DLD1 (cell line): ENCODE results near the gene VTA1.
"Not testable (repeated sequence)": the region's sequence is repeated elsewhere in the genome, so short reads cannot be mapped to it uniquely, and the experiment has no call there.

Source experiments
- in situ Hi-C: cut with HindIII; loops from 2 replicates; pipeline ENCODE4 v1.10.0; 2017; ENCODE audit warnings: low sequenced_read_pairs

The VTA1 gene

DNA sequence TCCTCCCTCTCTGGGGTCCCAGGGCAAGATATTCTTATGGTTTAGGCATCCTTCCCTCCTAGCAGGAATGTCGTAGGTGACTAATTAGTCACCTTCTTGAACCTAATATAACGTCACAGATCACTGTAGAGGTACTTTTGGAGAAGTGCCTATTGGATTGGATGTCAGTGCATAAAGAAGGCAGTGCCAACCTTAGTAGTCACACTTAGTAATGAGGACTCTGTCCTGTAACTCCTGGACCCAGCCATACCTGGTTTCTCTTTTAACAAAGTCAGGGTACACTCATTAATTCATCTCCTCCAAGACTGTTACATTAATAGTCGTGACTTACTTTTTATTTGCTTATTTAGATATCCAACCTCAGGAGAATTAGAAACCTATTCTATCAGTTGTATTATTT lies 20.0 kb downstream of the VTA1 start:
- in situ Hi-C loops, result loop anchor here (25.0 kb wide), 1 partner anchor 220 kb away; no protein-coding TSS in a partner anchor

DNA sequence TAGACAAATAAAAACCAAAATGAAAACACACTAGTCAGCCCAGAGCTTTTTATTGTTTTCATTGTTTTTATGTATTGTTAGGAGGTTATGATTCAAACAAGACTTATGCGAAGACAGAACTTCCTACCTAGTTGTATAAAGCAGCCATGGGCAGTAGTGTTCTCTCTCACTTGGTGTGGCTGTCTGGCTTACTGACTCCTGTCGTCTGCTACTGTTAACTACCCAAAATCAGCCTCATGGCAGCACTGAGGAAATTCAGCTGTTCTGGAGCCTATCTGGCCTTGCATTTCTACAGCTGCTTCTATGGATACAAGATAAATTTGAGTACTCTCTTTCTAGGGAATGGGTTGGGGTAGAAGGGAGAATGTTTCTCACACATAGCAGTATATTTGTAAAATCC lies 20.4 kb downstream of the VTA1 start:
- in situ Hi-C loops, result loop anchor here (25.0 kb wide), 1 partner anchor 220 kb away; no protein-coding TSS in a partner anchor

DNA sequence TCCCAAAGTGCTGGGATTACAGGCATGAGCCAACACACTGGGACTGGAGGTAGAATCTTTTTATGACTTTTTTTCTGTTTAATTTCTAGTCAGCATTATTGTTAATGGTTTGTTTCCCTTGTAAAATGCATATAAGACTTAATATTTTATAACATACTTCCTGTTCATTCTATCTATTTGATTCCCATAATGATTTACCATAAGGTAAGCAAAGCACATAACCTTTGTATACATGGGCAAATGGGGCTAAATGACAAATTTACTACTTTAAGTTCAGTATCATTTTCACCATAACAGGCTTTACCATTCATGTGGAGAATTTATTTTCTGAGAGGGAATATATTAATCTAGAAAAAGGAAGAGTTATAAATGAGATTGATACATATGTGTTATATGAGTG lies 24.3 kb downstream of the VTA1 start:
- in situ Hi-C loops, result loop anchor here (25.0 kb wide), 1 partner anchor 216 kb away; no protein-coding TSS in a partner anchor

DNA sequence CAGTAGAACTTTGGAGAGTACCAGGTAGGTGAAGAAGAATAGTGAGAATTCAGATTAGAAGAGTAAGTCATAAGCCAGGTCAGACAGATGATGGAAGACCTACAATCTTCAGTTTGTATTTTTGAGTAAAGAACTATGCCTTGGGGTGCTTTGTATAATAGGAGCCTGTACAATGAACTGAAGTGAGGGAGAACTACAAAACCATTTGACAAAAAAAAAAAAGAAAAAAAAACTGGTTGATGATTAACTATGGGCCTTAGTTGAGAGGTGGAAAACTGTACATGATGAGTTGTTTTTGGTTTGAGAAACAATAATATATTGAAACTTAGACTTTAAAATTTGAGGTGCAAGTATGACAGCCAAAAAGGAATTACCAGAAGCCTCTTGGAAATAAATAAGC lies 25.7 kb downstream of the VTA1 start:
- in situ Hi-C loops, result loop anchor here (25.0 kb wide), 1 partner anchor 215 kb away; no protein-coding TSS in a partner anchor

DNA sequence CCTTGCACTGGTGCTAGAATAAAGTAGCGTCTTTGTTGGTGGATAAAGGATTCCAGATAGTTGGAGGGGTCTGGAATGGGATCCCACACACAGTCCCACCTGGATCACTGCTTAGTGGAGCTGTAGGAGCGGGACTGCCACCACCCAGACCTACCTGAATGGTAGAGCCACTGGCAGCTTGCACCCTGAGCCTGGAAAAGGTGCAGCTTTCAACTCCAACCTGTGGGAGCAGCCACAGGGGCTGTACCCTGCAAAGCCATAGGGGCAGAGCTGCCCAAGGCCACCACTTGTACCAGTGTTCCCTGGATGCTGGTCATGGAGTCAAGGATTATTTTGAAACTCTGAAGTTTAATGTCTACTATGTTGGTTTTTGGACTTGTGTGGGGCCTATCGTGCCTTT lies 26.9 kb downstream of the VTA1 start:
- in situ Hi-C loops, result loop anchor here (25.0 kb wide), 1 partner anchor 213 kb away; no protein-coding TSS in a partner anchor

DNA sequence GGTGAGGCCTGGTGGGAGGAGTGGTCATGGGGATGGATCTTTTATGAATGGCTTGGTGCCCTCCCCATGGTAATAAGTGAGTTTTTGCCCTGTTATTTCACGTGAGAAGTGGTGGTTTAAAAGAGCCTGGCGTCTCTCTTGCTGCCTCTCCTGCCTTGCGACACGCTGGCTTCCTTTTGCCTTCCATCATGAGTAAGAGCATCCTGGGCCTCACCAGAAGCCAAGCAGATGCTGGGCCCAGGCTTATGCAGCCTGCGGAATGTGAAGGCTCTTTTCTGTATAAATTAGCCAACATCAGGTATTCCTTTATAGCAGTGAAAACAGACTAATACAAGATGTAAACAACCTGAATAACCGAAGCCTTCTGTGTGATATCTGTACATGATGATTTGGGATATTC lies 27.6 kb downstream of the VTA1 start:
- in situ Hi-C loops, result loop anchor here (25.0 kb wide), 1 partner anchor 213 kb away; no protein-coding TSS in a partner anchor

DNA sequence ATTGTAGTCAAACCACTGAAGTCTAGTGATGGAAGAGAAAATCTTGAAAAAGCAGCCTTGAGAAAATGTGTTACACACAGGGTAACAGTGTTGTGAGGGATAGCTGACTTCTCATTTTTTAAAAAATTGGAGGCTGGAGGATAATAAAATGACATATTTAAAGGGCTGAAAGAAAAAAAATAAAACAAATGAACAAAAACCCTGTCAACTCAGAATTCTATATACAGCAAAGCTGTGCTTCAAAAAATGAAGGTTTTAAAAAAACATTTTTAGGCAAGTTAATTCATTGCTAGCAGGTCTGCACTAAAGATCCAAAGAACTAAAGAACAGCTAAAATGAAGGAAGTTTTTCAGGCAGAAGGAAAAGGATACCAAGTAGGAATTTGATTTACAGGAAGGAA lies 31.1 kb downstream of the VTA1 start:
- in situ Hi-C loops, result no loop called here

DNA sequence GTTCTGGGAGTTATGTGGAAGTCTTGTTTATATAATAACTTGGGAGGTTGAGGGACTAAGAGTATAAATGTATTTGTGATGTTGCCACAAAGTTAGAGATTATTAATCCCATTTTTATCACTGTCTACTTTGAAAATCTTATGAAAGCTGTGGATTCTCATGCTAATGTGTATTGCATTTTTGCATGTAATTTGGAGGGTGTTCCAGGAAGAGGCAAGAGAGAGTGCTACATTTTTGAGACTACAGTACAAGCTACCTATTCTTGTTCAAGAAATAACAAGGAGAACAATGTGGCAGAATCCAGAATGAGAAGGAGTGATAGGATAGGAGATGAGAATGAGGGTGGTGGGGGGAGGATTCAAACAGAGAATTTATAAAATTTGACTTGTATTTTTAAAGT lies 34.9 kb downstream of the VTA1 start:
- in situ Hi-C loops, result no loop called here

DNA sequence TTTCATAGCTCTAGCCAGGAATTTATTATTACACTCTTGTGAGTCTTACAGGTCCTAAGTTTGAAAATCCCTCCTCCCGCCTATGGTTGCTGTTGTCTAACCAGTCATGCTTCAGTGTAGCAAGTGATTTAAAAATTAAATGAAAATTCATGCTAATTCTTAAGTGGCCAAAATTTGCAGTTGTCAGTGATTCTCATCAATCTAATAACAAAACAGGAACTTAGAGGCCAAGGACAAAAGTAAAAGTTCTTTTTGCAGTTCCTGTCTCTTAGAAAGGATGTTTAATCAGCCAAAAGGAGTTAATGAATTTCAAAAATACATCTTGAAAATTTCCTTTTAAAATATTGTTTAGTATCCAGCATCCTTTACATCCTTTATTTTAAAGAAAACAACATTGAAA lies 36.3 kb downstream of the VTA1 start:
- in situ Hi-C loops, result no loop called here

DNA sequence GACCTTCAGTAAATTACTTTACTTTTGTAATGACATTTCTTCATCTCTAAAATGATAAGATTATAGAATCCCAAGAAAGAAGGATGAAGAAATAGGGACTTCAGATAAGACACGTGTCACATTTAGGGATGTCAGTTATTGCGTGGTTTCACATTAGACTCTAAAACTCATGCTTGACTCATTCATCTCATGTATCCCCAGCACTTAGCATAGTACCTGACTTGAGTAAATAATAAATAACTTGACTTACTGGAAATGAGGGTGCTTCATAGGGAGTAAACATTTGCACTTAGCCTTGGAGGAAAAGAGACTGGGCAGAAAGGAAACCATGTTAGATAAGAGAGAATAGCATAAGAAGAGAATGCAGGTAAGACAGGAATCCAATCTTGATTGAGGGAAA lies 37.2 kb downstream of the VTA1 start:
- in situ Hi-C loops, result no loop called here

DNA sequence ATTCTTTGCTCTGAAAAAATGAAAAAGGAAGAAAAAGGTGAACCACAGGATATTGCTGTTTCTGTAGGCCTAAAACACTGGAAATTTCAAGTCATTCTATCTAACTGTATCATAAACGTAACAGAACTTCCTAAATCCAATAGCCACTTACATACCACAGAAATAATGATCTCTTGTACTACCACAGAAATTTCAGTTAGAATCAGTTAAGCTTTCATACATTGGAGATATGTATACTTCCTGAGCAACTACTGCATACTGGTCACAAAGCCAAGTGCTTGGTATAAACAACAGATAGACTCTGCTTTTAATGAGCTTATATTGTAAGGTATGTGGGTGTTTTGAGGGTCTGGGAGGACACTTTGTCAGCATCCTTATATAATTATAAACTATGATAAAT lies 38.6 kb downstream of the VTA1 start:
- in situ Hi-C loops, result no loop called here

DNA sequence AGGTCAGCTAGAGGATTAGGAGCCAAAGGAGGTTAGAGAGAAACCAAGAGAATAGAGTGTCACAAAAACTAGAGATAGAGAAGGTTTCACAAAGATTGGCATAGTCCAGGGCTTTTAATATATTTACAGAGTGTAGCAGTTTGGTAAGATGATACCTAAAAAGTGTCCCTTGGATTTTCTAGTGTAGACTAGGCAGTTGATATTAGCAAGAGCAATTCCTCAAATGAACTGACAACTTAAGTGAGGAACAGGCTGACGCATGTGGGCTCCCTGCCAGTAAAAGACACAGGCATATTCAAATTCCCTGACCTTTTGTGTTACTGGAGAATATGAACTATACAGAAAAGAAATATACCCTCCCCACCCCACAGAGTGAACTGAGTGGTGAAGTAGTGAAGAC lies 40.1 kb downstream of the VTA1 start:
- in situ Hi-C loops, result no loop called here

DNA sequence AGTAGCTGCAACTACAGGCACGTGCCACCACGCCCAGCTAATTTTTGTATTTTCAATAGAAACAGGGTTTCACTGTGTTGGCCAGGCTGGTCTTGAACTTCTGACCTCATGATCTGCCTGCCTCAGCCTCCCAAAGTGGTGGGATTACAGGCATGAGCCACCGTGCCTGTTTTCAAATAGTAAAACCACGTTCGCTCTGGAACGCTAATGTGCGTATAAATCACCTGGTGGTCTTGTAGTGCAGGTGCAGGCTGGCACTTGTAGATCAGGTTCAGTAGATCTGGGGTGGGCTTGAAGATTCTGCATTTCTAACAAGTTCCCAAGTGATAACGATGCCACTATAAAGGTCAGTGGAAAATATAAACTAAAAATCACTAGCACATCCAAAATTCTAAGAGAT lies 41.3 kb downstream of the VTA1 start:
- in situ Hi-C loops, result not testable (repeated sequence)

DNA sequence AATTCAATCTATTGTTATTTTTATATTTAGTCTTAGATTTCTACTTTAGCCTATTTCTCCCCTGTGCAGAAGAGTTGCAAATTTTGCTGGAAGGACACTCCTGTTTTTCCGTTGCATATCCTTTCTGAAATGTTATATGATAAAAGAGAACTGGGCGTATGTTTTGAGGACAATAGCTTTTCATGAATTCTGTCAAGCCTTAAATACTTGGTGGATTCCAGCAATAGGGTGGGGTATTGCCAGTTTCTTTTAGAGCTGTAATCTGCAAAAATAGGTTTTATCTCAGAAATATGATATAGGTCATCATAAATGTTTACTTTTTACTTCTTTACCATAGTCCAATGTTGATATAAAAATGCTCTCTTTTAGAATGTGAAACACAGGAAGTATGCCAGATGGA lies 42.0 kb downstream of the VTA1 start:
- in situ Hi-C loops, result no loop called here

DNA sequence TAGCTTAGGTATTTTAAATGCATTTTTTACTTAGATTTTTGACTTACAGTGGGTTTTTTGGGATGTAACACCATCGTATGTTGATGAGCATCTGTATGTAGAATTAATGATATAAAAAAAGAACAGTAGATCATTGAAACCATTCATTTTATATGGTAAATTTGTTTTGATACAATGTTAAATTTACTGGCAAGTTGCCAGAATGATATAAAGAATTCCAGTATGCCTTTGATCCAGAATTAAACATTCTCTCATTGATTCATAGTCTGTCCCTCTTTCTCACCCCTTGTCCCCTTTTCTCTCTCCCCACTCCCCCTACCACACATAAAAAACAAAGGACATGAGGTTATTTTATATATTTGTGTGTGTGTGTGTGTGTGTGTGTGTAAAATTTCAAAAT lies 45.3 kb downstream of the VTA1 start:
- in situ Hi-C loops, result no loop called here

DNA sequence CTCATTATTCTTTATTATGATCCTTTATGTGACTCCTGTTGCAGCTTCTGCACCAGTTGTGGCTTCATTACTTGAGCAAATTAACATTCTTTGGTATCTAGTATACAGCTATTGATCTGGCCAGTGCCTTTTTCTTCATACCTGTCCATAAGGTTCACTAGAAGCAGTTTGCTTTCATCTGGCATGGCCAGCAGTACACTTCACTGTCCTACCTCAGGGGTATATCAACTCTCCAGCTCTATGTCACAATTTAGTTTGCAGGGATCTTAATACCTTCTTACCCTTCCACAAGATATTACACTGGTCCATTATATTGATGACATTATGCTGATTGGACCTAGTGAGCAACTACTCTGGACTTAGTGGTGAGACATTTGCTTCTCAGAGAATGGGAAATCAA lies 46.6 kb downstream of the VTA1 start:
- in situ Hi-C loops, result no loop called here

DNA sequence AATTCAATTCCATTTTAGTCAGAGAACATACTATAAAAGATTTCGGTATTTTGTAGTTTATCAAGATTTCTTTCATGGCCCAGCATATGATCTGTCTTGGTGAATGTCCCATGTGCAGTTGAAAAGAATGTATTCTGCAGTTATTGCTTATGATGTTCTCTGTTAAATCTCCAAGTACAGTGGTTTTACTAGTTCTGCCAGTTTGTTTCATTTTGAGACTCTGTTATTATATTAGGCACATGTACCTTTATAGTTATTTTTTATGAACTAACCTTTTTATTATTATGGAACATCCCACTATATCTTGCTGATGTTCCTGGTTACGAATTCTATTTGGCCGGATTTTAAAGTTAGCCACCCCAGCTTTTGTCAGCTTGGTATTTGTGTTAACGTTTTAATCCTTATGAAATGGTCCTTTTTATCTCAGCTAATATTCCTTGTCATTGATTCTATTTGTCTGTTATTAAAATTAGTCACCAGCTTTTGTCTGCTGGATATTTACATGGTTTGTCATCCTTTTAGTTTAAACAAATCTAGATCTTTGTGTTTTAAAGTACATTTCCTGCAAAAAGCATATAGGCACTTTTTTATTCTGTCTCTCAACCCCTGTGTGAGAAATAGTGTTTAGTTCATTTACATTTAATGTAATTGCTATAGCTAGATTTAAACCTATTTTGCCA lies 48.9 kb downstream of the VTA1 start:
- in situ Hi-C loops, result no loop called here

DNA sequence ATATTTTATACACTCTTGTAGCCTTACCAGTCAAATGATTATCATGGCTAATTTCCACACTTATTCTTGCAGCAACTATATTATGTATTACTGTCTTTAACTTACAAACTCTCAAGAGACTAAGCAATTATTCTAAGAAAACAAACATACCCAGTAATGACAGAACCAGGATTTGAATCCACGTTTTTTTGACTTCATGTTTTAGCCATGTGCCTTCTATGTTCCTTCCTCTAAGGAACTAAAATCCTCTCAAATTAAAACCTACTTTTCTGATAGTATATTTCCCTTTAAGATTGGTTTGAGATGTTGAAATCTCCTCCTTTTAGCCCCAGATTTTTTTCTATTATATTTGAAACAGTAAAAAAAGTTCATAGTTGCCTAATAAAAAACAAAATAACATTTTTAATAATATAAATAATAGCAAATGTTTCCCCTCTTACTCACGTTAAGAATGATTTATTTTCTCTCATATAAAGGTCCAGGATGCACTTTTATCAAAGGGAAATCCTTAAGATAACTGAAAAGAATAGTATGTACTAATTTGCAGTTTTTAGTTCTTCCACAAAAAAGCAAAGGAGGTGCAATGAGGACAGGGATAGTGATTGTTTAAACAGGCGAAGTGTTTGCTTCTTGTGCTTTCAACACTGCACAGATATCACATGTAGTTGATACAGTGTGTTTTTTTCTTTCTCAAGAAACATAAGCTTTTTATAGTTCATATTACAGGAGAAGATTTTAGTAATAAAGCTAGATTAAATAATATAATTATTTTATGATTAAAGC lies 54.0 kb downstream of the VTA1 start:
- in situ Hi-C loops, result no loop called here

DNA sequence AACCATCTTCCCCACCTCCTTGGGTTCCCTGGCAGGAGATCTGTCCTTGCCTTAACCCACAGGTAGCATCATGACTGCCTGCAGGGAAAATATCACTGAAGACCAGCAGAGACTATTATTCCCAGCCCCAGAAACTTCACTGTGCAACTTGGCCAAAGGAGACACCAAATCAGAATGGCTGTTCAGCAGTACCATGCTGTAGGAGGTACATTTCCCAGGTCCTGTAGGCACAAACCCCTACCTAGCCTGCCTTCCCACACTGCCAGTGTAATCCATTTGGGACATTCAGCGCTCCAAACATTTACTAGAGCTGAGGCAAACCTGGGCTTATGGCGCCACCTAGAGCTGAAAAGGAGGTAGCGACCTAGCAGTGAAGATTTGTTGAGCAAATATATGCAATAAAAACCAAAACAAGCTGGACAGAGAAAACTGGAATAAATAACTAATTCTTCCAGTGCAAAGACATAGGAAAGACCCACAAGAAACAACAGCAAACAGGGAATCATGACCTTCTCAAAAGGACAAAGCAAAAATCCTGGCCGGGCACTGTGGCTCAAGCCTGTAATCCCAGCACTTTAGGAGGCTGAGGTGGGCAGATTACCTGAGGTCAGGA lies 60.3 kb downstream of the VTA1 start:
- in situ Hi-C loops, result no loop called here

DNA sequence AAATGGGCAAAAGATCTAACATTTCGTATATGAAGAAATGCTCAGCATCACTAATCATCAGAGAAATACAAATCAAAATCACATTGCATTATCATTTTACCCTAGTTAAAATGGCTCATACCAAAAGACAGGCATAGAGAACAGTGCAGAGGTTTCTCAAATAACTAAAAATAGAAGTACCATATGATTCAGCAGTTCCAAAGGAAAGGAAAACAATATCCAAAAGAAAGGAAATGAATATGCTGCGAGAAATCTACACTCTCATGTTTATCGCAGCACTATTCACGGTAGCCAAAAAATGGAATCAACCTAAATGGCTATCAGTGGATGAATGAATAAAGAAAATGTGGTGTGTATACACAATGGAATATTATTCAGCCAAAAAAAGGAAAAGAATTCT lies 63.5 kb downstream of the VTA1 start:
- in situ Hi-C loops, result no loop called here

DNA sequence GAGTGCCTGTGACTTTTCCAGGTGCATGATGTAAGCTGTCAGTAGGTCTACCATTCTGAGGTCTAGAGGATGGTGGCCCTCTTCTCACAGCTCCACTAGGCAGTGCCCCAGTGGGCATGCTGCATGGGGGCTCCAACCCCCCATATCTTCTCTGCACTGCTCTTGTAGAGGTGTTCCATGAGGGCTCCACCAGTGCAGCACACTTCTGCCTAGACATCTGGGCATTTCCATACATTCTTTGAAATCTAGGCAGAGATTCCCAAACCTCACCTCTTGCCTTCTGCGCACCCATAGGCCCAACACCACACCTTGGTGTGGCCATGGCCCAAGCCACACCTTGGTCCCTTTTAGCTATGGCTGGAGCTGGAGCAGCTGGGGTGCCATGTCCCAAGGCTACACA lies 66.3 kb downstream of the VTA1 start:
- in situ Hi-C loops, result no loop called here

DNA sequence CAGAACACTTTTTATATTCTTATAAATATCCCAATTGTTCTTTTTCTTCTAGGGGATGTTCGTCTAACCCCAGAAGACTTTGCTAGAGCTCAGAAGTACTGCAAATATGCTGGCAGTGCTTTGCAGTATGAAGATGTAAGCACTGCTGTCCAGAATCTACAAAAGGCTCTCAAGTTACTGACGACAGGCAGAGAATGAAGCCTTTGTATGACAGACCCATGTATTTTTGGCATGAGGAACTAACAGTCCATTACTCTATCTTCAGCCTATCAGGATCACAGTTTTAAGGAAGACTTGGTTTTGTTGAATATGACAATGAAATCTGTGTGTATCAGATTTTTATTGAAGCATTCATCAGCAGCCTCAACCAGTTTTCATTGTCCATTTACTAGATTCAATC lies 71.4 kb downstream of the VTA1 start:
- in situ Hi-C loops, result no loop called here
